HepG2 (cell line): ENCODE data around the gene LYPLA2. TPM values are rescaled to one million over a fixed set of nuclear protein-coding genes. Genes with fewer than 3 reads are reported as not detected.

Source experiments
- ARHGAP35 ChIP-seq: sonication (generic); formaldehyde crosslinking; IDR thresholded peaks from 2 replicates; pipeline ENCODE4 v1.9.0; 2022; ENCODE audit warnings: mild to moderate bottlenecking, inconsistent platforms, moderate library complexity, missing genetic modification reagents, borderline replicate concordance
- ERF ChIP-seq: IDR thresholded peaks from 2 replicates; pipeline ENCODE4 v1.6.1; 2018; ENCODE audit warnings: missing biosample characterization, missing genetic modification reagents
- GABPA ChIP-seq, 2 experiments: IDR thresholded peaks; 2 replicates each; pipeline ENCODE4 v1.6.1; 2011 to 2016; ENCODE audit warnings: low read depth in 2 of 2, low read length in 1 of 2, missing biosample characterization in 1 of 2, missing genetic modification characterization in 1 of 2
- ISX ChIP-seq: sonication (generic); formaldehyde crosslinking; conservative IDR thresholded peaks from 2 replicates; pipeline ENCODE4 v1.5.0; 2020; ENCODE audit warnings: missing genetic modification reagents
- NONO ChIP-seq, 2 experiments: fragments of 450-650 bp in 1 of 2; sonication (generic) in 1 of 2; formaldehyde crosslinking in 1 of 2; IDR thresholded peaks in 1 of 2; conservative IDR thresholded peaks in 1 of 2; 2 replicates each; pipeline versions ENCODE4 v1.6.1 to v1.8.0; 2017 to 2022; ENCODE audit warnings: mild to moderate bottlenecking in 1 of 2, missing genetic modification reagents in 1 of 2, moderate library complexity in 1 of 2
- PRMT3 ChIP-seq: sonication (generic); formaldehyde crosslinking; IDR thresholded peaks from 2 replicates; pipeline ENCODE4 v1.8.1; 2022; ENCODE audit warnings: low read depth, mild to moderate bottlenecking, moderate library complexity, missing genetic modification reagents, borderline replicate concordance
- SP1 ChIP-seq, 2 experiments: fragments of 450-650 bp in 1 of 2; sonication (generic) in 1 of 2; formaldehyde crosslinking in 1 of 2; IDR thresholded peaks; 2 replicates each; pipeline versions ENCODE4 v1.4.0 to v1.6.1; 2016 to 2020; ENCODE audit warnings: missing genetic modification reagents in 1 of 2
- SPEN ChIP-seq: sonication (generic); formaldehyde crosslinking; IDR thresholded peaks from 2 replicates; pipeline ENCODE4 v1.5.1; 2020; ENCODE audit warnings: low read depth, mild to moderate bottlenecking, missing genetic modification reagents
- ZIK1 ChIP-seq: sonication (generic); formaldehyde crosslinking; IDR thresholded peaks from 2 replicates; pipeline ENCODE4 v1.5.0; 2020; ENCODE audit warnings: mild to moderate bottlenecking, low read depth, missing genetic modification reagents, borderline replicate concordance
- ZNF253 ChIP-seq: sonication (generic); formaldehyde crosslinking; IDR thresholded peaks from 2 replicates; pipeline ENCODE4 v1.8.0; 2022; ENCODE audit warnings: mild to moderate bottlenecking, missing genetic modification reagents, borderline replicate concordance
- ZNF335 ChIP-seq: sonication (generic); formaldehyde crosslinking; IDR thresholded peaks from 2 replicates; pipeline ENCODE4 v1.4.0; 2020; ENCODE audit warnings: missing genetic modification reagents
- ZNF589 ChIP-seq: sonication (generic); formaldehyde crosslinking; conservative IDR thresholded peaks from 2 replicates; pipeline ENCODE4 v1.8.0; 2022; ENCODE audit warnings: mild to moderate bottlenecking, moderate library complexity, missing genetic modification reagents
- ZNF703 ChIP-seq: sonication (generic); formaldehyde crosslinking; IDR thresholded peaks from 2 replicates; pipeline ENCODE4 v1.5.1; 2020; ENCODE audit warnings: missing genetic modification reagents, mild to moderate bottlenecking, moderate library complexity, borderline replicate concordance
- ZNF761 ChIP-seq: sonication (generic); formaldehyde crosslinking; conservative IDR thresholded peaks from 2 replicates; pipeline ENCODE4 v1.4.0; 2020; ENCODE audit warnings: mild to moderate bottlenecking, missing genetic modification reagents
- ZNF788 ChIP-seq: sonication (generic); formaldehyde crosslinking; IDR thresholded peaks from 2 replicates; pipeline ENCODE4 v1.5.0; 2020; ENCODE audit warnings: mild to moderate bottlenecking, missing genetic modification reagents, borderline replicate concordance
- polyA plus RNA-seq, 8 experiments: library from polyadenylated mRNA; depleted of rRNA in 3 of 8; stranded (reverse) in 7 of 8; unstranded in 1 of 8; fragments of >200 nt; fragmentation: Illumina TruSeq in 4 of 8; extraction: Trizol in 4 of 8; gene quantifications; 2 replicates each; pipeline versions ENCODE4 v1.2.1 to v1.2.3, GENCODE V29; 2011 to 2016; ENCODE audit warnings: low read depth in 4 of 8, missing spikeins in 1 of 8, mixed read lengths in 1 of 8; ENCODE audit not compliant: insufficient read depth in 1 of 8
- total RNA-seq, 5 experiments: library from RNA; depleted of rRNA; stranded (reverse); fragments of >200 nt; fragmentation: Illumina TruSeq; extraction: Trizol; gene quantifications; 2 replicates each; pipeline ENCODE4 v1.2.3, GENCODE V29; 2016; ENCODE audit warnings: low read depth in 1 of 5
- TF ChIP-seq, protein P1 (sequence below): sonication (generic); formaldehyde crosslinking; IDR thresholded peaks from 2 replicates; pipeline ENCODE4 v1.4.0; 2020; ENCODE audit warnings: missing genetic modification reagents, borderline replicate concordance
- TF ChIP-seq, protein P2 (sequence below): fragments of 450-650 bp; IDR thresholded peaks from 2 replicates; pipeline ENCODE4 v1.6.1; 2016
- TF ChIP-seq, protein P3 (sequence below): IDR thresholded peaks from 2 replicates; pipeline ENCODE4 v1.6.1; 2016; ENCODE audit warnings: low read depth
- TF ChIP-seq, protein P4 (sequence below): IDR thresholded peaks from 2 replicates; pipeline ENCODE4 v1.6.1; 2016; ENCODE audit warnings: missing genetic modification reagents, missing compliant biosample characterization

The LYPLA2 gene
- total and polyA plus RNA-seq, 2 of the 13 experiments (the other 11 are each of a cell fraction or from before 2014, with no cell fraction given), result 72.1 to 73.2 TPM

DNA sequence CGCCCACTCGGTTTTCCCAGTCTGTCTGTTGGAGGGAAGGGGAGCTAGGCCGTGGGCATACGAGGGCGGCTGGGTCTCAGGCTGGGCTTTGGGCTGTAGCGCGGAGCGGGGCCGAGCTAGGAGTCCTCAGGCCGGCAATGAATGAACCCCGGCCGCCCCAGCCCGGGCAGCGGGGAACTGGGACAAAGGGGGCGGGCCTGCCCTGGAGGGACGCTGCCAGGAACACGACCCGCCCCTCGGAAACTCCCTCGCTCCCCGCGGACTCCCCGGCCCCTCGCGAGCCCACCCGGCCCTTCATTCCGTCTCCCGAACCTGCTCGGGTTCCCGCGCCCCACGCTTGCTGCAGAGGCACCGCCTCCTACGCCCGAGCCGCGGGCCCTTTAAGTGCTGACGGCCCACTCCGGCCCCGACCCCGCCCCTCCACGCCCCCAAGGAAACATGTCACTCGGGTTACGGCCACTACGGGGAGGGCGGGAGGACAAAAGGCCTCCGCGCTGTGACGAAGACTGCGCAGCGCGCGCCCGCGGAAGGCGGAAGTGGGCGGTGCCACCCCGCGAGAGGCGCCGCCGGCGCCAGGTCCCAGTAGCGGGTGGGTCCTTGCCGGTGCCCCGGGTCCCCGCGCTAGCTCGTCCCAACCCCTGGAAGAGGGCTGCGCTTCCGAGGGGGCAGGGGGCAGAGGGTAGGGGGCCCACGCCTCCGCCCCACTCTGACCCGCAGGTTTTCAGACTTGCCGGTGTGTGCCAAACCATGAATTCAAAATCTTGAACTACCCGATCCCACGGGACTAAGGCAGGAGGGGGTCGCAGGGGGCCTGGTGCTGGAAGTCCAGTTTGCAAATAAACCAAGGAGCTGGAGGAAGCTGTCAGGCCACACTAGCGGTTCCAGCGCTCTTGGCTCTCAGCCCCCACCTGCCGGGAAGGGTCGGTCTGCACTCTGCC is 9.7 kb downstream of the LYPLA2 start, which contains the start of gene GALE (continued):
- TF ChIP-seq ZNF253 (CRISPR knock-in tag) (no peak), ERF (CRISPR knock-in tag) (peak; percentile 64; the same call in 1 of the 2 replicates), GABPA (IDR thresholded peaks at IDR 0.05; ENCODE audit: low read depth, low read length) (no peak), GABPA (CRISPR knock-in tag; IDR thresholded peaks at IDR 0.05; ENCODE audit: low read depth) (peak; percentile 83), ZNF335 (0 out of 2 replicates have a peak, but pooled peaks have one; percentile 21), PRMT3 (CRISPR knock-in tag) (no peak; the same call in 1 of the 2 replicates), ARHGAP35 (0 out of 2 replicates have a peak, but pooled peaks have one; percentile 31), ZNF703 (CRISPR knock-in tag) (peak; percentile 55; the same call in 1 of the 2 replicates), ZNF589 (CRISPR knock-in tag) (peak; percentile 18), ZNF761 (CRISPR knock-in tag) (peak; percentile 46; the same call in 1 of the 2 replicates), ISX (CRISPR knock-in tag) (no peak), ZNF788 (CRISPR knock-in tag) (0 out of 2 replicates have a peak, but pooled peaks have one; percentile 18), NONO (IDR thresholded peaks at IDR 0.05) (no peak), NONO (CRISPR knock-in tag; conservative IDR thresholded peaks at IDR 0.05) (peak; percentile 53), ZIK1 (no peak; the same call in 1 of the 2 replicates), SPEN (CRISPR knock-in tag) (peak; percentile 87), SP1 (IDR thresholded peaks at IDR 0.05) (peak; percentile 54), SP1 (CRISPR knock-in tag; IDR thresholded peaks at IDR 0.05) (peak; percentile 90)
- TF ChIP-seq, protein P1, sequence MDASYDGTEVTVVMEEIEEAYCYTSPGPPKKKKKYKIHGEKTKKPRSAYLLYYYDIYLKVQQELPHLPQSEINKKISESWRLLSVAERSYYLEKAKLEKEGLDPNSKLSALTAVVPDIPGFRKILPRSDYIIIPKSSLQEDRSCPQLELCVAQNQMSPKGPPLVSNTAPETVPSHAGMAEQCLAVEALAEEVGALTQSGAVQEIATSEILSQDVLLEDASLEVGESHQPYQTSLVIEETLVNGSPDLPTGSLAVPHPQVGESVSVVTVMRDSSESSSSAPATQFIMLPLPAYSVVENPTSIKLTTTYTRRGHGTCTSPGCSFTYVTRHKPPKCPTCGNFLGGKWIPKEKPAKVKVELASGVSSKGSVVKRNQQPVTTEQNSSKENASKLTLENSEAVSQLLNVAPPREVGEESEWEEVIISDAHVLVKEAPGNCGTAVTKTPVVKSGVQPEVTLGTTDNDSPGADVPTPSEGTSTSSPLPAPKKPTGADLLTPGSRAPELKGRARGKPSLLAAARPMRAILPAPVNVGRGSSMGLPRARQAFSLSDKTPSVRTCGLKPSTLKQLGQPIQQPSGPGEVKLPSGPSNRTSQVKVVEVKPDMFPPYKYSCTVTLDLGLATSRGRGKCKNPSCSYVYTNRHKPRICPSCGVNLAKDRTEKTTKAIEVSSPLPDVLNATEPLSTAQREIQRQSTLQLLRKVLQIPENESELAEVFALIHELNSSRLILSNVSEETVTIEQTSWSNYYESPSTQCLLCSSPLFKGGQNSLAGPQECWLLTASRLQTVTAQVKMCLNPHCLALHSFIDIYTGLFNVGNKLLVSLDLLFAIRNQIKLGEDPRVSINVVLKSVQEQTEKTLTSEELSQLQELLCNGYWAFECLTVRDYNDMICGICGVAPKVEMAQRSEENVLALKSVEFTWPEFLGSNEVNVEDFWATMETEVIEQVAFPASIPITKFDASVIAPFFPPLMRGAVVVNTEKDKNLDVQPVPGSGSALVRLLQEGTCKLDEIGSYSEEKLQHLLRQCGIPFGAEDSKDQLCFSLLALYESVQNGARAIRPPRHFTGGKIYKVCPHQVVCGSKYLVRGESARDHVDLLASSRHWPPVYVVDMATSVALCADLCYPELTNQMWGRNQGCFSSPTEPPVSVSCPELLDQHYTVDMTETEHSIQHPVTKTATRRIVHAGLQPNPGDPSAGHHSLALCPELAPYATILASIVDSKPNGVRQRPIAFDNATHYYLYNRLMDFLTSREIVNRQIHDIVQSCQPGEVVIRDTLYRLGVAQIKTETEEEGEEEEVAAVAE (CRISPR knock-in tag), result peak; percentile 30; the same call in 1 of the 2 replicates
- TF ChIP-seq, protein P2, sequence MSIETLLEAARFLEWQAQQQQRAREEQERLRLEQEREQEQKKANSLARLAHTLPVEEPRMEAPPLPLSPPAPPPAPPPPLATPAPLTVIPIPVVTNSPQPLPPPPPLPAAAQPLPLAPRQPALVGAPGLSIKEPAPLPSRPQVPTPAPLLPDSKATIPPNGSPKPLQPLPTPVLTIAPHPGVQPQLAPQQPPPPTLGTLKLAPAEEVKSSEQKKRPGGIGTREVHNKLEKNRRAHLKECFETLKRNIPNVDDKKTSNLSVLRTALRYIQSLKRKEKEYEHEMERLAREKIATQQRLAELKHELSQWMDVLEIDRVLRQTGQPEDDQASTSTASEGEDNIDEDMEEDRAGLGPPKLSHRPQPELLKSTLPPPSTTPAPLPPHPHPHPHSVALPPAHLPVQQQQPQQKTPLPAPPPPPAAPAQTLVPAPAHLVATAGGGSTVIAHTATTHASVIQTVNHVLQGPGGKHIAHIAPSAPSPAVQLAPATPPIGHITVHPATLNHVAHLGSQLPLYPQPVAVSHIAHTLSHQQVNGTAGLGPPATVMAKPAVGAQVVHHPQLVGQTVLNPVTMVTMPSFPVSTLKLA, result peak; percentile 51
- TF ChIP-seq, protein P3, sequence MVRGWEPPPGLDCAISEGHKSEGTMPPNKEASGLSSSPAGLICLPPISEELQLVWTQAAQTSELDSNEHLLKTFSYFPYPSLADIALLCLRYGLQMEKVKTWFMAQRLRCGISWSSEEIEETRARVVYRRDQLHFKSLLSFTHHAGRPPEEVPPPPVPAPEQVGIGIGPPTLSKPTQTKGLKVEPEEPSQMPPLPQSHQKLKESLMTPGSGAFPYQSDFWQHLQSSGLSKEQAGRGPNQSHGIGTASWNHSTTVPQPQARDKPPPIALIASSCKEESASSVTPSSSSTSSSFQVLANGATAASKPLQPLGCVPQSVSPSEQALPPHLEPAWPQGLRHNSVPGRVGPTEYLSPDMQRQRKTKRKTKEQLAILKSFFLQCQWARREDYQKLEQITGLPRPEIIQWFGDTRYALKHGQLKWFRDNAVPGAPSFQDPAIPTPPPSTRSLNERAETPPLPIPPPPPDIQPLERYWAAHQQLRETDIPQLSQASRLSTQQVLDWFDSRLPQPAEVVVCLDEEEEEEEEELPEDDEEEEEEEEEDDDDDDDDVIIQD, result 0 out of 2 replicates have a peak, but pooled peaks have one; percentile 28
- TF ChIP-seq, protein P4, sequence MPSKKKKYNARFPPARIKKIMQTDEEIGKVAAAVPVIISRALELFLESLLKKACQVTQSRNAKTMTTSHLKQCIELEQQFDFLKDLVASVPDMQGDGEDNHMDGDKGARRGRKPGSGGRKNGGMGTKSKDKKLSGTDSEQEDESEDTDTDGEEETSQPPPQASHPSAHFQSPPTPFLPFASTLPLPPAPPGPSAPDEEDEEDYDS (CRISPR knock-in tag), result peak; percentile 98
